ENCODE results near the gene HSDL2.
"Not testable (repeated sequence)": the region's sequence is repeated elsewhere in the genome, so short reads cannot be mapped to it uniquely, and the experiment has no call there.

The HSDL2 gene

DNA sequence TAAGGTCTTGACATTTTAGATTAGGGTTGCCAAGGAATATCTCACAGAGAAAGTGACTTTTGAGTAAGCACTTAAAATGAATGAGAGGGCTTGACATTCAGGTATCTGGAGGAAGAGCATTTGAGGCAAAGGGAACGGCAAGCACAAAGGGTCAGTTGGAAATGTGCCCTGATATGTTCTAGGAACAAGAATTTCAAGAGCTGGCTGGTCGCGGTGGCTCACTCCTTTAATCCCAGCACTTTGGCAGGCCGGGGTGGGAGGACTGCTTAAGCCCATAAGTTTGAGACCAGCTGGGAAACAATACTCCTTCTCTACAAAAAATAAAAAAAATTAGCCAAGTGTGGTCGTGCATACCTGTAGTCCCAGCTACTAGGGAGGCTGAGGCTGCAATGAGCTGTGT, 123.3 kb downstream of the HSDL2 start:
- no peak for DNase-seq

DNA sequence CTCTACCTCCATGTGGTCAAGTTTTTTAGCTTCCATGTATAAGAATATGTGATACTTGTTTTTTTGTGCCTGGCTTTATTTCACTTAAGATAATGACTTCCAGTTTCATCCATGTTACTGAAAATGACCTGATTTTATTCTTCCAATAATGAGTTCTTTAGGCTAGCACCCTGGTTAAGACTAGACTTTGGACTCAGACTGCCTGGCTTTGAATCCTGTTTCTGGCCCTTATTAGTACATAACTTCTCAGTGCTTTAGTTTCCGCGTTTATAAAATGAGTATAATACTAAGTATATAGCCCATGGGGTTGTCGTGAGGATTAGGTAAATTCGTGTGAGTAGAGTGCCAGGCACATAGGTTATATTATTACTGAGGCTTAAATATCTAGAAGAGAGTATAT, 125.2 kb downstream of the HSDL2 start:
- DNase-seq, result no peak

DNA sequence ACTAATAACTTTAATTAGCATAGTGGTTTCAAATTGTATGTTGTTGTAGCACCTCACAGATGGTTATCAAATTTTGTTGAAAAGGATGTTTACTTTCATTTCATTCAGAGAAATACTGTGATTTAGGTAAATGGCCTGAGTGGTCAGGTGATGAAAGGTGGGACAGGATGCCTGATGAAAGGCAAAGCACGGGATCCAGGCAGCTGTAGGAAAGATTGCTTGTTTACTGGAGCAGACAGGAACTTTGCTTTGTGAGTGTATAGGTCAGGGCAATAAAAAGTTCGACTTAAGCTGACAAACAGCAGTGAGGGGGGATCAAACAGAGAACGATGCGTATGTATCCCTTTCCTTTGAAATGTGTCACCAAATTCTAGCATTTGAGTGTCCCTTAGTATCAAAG, 125.7 kb downstream of the HSDL2 start:
- no peak for DNase-seq

DNA sequence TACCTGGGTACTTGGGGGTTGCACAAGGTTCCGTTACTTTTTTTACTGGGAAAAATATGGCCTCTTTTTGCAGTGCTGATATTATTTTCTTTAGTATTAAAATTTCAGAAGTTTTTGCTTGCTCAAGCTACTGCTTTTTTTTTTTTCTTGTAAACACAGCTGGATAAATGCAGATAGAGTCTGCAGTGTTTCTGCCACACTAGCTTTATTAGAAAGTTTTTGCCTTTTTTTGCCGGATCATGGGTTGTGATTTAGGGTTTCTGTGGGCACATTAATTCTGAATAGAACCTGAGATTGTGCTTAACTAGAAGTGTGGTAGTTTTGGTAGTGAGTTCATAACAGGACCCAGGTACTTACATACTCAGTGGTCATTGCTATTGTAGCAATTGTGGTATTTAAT, 126.7 kb downstream of the HSDL2 start:
- DNase-seq, result no peak

DNA sequence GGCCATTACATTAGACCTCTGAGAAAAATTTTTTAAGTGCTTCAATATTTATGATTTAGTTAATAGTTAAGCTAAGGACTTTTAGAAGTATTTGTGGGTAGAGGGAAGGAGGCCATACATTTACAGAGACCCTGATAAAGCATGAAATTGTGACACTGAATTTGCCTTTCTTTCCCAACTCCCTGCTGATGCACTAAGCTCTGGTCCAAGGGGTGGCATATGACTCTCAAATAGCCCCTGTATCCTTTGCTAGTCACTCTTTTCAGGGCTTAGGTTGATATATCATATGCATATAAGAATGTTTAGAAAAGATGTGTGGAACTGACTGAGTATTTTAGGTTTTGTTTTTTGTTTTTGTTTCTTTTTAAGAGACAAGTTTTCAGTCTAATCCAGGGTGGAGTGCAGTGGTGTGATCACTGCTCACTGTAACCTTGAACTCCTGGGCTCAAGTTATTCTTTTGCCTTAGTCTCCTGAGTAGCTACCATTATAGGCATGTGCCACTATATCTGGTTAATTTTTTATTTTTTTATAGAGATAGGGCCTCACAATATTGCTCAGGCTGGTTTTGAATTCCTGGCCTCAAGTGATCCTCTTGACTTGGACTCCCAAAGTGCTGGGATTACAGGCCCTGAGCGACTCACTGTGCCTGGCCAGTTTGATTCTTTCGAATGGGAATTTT, 127.2 kb downstream of the HSDL2 start:
- no peak for DNase-seq

DNA sequence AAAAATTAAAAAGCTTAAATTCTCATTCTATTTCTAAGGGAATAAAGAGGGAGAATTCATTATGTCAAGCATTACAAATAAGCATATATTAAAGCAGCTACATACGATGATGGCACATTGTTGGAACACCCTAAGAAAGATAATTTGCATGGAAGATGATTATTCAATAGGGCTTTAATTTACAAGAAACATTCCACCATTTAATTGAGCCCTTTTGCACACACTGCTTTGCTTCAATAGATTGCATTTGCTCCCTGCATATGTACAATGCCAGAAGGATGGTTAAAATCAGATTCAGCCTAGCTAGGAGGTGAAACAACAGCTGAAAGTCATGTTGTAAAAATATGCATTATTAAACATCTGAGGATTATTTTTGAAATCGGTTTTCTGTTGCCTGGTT, 128.5 kb downstream of the HSDL2 start:
- DNase-seq, result no peak

DNA sequence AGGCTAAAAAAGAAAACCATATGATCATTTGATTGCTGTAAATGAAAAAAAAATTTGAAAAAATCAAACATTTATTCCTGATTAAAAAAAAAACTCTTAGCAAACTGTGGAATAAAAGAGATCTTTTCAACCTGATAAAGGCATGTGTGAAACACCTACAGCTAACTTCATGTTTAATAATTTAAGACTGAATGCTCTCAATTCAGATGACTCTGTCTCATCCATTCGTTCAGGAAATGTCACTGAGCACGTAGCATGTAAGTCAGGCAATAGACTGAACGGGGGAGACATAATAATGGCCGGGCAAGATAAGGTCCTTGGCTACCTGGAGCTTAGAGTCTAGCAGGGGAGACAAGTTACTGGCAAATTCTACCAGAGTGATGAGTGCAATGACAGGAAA, 132.5 kb downstream of the HSDL2 start:
- DNase-seq, result not testable (repeated sequence)

DNA sequence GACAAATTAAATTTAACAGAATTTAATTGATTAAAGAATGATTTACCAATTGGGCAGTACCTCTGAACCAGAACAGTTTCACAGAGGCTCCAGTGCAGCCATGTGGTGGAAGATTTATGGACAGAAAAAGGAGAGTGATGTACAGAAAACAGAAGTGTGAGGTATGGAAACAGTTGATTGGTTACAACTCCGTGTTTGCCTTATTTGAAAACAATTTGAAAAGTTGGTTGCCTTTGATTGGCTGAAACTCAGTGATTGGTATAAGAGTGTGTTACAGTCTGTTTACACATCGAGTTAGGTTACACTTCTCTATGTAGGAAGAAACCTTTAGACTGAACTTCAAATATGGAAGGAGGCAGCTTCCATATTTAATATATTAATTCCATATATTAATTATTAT, 136.9 kb downstream of the HSDL2 start:
- DNase-seq, result no peak

DNA sequence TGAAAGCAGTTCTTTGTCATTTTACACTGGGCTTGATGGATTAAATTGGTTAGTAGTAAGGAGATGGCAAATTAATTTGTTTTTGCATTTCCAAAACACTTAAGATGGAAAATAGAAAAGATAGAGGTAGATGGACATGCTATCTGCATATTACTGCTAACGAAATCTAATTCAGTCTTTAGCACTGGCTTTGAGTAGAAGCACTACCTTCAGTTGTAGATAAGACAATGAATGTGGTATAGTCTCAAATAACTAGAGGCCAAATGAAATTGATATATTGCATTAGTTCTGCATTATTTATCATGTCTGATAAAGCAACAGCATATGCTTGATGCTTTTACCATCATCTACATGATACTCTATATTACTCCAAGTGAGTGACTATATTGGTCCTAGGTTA, 140.2 kb downstream of the HSDL2 start:
- no peak for DNase-seq

DNA sequence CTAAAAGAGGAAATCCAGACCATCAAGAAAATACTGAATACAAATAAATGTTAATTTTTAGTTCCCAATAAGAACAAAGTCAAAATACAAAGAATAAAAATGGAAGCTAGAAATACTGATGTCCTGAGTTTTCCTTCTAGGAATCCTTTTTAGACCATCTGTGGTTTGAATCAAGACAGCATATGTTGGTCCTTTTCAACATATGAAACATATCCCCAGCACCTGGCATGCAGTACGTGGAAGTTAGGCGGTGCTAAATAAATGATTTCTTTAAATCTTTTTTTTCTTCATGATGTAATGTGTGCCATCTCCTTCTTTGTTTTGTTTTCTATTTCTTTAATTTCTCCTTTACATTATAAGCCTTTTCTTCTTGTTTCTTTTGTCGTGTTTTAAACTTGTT, 140.7 kb downstream of the HSDL2 start:
- DNase-seq, result no peak

Data from activated CD4-positive, CD25-positive, alpha-beta regulatory T cell (primary cell).